HL-60 (cell line): Measurements from ENCODE around the gene SLC26A1.

Source experiments
- DNase-seq, 2 experiments: peaks; one replicate each; pipeline ENCODE4 v3.0.0-alpha.2; 2010 to 2020; ENCODE audit warnings: low read depth in 1 of 2, low spot score in 1 of 2
- H3K27ac ChIP-seq: fragments of 250-450 bp; sonication (Bioruptor Pico); replicated peaks from 2 replicates; pipeline ENCODE4 v1.5.1; 2020; ENCODE audit warnings: mild to moderate bottlenecking, moderate library complexity
- H3K27me3 ChIP-seq: fragments of 250-450 bp; sonication (Bioruptor Pico); 2 replicates; pipeline ENCODE4 v1.5.1; 2021; ENCODE audit warnings: mild to moderate bottlenecking, moderate library complexity; ENCODE audit not compliant: insufficient read depth, poor library complexity, severe bottlenecking
- H3K4me3 ChIP-seq: replicated peaks from 2 replicates; pipeline ENCODE4 v1.5.1; 2011; ENCODE audit warnings: mild to moderate bottlenecking, control low read depth, low read length; ENCODE audit not compliant: insufficient read depth
- GABPA ChIP-seq: IDR thresholded peaks from 2 replicates; pipeline ENCODE4 v1.6.1; 2012; ENCODE audit warnings: low read depth
- POLR2AphosphoS5 ChIP-seq: IDR thresholded peaks from 2 replicates; pipeline ENCODE4 v1.6.1; 2012; ENCODE audit warnings: low read depth
- REST ChIP-seq: IDR thresholded peaks from 2 replicates; pipeline ENCODE4 v1.6.1; 2012; ENCODE audit warnings: low read depth; ENCODE audit not compliant: insufficient replicate concordance
- SPI1 ChIP-seq: IDR thresholded peaks from 2 replicates; pipeline ENCODE4 v1.6.1; 2012; ENCODE audit warnings: low read depth, mild to moderate bottlenecking, borderline replicate concordance
- TF ChIP-seq, protein P1 (sequence below): IDR thresholded peaks from one replicate; pipeline ENCODE4 v1.5.1; 2011; ENCODE audit warnings: low read length, control low read depth, inconsistent platforms; ENCODE audit not compliant: insufficient read depth

SLC26A1 gene

DNA sequence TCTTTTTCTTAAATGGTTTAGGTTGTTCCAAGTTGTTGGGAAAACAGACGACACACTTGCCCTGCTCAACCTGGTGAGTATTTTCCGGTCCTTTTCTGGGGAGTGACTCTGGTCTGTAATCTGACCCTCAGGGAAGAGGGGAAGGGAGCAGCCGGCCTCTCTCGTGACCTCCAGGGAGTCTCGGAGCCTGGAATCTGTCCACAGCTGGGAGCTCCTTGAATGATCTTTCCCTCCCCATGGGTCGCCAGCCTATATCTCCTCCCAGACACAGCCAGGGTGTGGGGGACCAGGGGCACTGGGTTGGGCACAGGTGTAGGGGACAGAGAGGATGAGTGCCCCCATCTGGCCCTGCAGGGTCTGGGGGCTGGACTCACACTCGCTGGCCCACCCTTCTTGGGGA is 42.0 kb downstream of the SLC26A1 start:
- H3K4me3 ChIP-seq, result no peak overlapping the region
- H3K27me3 ChIP-seq, result no peaks in the 10 kb centered on the region
- H3K27ac ChIP-seq, result no peak overlapping the region
- DNase-seq, result no peak
- TF ChIP-seq SPI1 (no peak), POLR2AphosphoS5 (no peak), REST (no peak), GABPA (no peak)
- TF ChIP-seq, protein P1, sequence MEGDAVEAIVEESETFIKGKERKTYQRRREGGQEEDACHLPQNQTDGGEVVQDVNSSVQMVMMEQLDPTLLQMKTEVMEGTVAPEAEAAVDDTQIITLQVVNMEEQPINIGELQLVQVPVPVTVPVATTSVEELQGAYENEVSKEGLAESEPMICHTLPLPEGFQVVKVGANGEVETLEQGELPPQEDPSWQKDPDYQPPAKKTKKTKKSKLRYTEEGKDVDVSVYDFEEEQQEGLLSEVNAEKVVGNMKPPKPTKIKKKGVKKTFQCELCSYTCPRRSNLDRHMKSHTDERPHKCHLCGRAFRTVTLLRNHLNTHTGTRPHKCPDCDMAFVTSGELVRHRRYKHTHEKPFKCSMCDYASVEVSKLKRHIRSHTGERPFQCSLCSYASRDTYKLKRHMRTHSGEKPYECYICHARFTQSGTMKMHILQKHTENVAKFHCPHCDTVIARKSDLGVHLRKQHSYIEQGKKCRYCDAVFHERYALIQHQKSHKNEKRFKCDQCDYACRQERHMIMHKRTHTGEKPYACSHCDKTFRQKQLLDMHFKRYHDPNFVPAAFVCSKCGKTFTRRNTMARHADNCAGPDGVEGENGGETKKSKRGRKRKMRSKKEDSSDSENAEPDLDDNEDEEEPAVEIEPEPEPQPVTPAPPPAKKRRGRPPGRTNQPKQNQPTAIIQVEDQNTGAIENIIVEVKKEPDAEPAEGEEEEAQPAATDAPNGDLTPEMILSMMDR, result no peak

DNA sequence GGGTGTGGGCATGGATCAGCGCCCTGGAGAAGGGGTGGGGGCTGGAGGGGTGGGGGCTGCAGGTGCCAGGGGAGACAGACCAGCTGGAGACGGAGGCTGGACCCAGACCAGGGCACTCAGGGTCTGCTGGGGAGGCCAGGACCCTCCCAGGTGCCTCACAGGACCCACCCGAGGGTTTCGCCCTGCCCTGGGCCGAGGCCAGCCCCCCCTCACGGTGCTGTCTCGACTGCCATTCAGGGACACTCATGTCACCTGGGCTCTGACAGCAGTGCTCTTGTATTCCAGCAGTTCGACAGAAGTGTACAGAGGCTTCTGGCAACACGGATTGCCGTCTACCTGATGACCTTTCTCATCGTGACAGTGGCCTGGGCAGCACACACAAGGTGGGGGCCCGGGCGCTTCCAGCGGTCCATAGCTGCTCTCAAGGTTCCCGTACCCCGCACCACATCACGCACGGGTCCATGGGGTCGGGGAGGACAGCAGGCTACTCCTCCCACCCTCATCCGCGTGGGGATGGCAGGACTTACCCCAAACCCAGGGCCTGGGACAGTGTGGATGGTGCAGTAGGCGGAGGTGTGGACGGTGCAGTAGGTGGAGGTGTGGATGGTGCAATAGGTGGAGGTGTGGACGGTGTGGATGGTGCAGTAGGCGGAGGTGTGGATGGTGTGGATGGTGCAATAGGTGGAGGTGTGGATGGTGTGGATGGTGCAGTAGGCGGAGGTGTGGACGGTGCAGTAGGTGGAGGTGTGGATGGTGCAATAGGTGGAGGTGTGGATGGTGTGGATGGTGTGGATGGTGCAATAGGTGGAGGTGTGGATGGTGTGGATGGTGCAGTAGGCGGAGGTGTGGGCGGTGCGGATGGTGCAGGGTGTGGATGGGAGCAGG is 42.8 kb downstream of the SLC26A1 start:
- Histone ChIP-seq H3K27ac (no peak overlapping the region), H3K27me3 (no peaks in the 10 kb centered on the region), H3K4me3 (no peak overlapping the region)
- DNase-seq, result no peak
- no peak for TF ChIP-seq GABPA
- TF ChIP-seq SPI1, result no peak
- TF ChIP-seq POLR2AphosphoS5, result no peak
- no peak for TF ChIP-seq REST
- TF ChIP-seq, protein P1, result no peak

DNA sequence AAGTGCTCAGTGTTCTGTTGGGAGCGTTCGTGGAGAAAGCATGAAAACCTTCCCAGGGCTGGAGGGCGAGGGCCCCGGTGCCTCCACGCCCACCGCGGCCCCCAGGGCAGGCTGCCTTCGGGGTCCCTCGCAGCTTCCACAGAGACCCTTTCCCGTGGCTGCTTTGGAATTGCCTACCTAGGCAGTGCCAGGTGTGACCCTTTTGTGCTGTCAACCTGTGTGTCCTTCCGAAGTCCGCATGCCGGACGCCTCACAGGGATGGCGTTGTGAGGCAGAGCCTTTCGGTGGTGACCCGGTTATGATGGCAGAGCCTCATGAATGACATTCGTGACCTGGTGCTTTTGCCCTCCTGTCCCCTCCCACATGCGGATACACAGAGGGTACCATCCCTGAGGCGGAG is 43.5 kb downstream of the SLC26A1 start:
- H3K27me3 ChIP-seq, result no peaks in the 10 kb centered on the region
- no peak overlapping the region for H3K4me3 ChIP-seq
- no peak for DNase-seq
- no peak overlapping the region for H3K27ac ChIP-seq
- TF ChIP-seq SPI1, result no peak

DNA sequence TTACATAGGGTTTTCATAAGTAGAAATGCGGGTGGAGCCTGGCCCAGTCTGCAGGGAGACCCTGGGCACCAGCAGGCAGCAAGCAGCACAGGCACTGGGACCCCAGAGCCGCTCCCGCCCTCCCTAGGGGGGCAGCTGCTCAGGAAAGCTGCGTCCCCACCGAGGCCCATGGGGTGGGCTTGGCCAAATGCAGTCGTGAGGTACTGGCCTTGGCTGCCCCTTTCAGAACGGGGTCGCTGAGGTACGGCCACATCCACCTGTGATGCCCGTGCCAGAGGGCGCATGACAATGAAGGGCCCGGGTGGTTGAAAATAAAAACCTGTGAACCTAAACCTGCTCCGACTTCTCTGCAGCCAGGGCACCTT is 44.3 kb downstream of the SLC26A1 start:
- DNase-seq, result no peak
- Histone ChIP-seq H3K27me3 (no peaks in the 10 kb centered on the region), H3K27ac (no peak overlapping the region), H3K4me3 (no peak overlapping the region)
- TF ChIP-seq, protein P1, result no peak
- no peak for TF ChIP-seq POLR2AphosphoS5
- TF ChIP-seq GABPA, result no peak
- no peak for TF ChIP-seq SPI1
- TF ChIP-seq REST, result no peak
